ENCODE data around the gene TRIM29.
A peak's percentile ranks its signal among the peaks of the same experiment; 100 is the strongest.

DNA sequence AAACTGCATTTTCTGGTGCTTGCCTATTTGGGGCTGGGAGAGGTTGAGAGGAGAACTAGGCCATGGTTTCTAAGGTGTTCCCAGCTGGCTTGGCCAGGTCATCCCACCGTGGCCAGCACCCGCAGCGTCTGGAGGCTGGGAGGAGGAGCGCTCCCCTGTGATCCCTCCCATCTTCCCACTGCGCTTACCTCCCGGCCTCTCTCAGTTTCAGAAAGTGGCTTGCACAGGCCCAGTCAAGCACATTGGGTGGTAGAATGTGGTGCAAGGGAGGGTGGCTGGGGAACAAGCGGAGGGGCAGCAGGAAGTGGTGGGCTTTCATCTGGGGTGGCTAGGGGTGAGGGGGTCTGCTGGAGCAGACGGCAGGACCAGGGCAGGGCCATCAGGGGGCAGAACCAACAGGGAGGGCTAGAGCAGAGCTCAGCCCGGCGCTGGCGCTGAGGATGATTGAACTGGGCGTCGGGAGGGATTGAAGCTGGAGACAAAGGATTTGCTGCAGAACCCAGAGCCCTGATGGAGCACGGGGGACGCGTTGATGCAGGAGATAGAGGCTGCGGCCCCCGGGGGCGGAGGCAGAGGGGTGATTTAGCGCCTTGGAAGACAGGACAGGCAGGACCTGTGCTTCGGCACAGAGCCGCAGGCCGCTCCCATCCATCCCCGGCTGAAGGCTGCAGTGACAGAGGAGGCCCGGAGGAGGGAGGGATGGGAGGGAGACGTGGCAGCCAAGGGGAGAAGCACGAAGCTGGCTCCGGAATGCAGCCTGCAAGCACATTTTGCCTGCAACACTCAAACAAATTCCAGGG is 76.0 kb downstream of the TRIM29 start:
- no peak for TF ChIP-seq POLR2AphosphoS5 (IDR thresholded peaks at IDR 0.05; ENCODE audit: low read depth)
- TF ChIP-seq JUNB (IDR thresholded peaks at IDR 0.05; ENCODE audit: unreplicated experiment): no peak
- TF ChIP-seq, protein P1, sequence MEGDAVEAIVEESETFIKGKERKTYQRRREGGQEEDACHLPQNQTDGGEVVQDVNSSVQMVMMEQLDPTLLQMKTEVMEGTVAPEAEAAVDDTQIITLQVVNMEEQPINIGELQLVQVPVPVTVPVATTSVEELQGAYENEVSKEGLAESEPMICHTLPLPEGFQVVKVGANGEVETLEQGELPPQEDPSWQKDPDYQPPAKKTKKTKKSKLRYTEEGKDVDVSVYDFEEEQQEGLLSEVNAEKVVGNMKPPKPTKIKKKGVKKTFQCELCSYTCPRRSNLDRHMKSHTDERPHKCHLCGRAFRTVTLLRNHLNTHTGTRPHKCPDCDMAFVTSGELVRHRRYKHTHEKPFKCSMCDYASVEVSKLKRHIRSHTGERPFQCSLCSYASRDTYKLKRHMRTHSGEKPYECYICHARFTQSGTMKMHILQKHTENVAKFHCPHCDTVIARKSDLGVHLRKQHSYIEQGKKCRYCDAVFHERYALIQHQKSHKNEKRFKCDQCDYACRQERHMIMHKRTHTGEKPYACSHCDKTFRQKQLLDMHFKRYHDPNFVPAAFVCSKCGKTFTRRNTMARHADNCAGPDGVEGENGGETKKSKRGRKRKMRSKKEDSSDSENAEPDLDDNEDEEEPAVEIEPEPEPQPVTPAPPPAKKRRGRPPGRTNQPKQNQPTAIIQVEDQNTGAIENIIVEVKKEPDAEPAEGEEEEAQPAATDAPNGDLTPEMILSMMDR (conservative IDR thresholded peaks at IDR 0.05; ENCODE audit: low read depth in 2 of 2): 0 out of 4 replicates have a peak, but pooled peaks of 1 of the 2 experiments have one; percentile 9
- TF ChIP-seq, protein P2, sequence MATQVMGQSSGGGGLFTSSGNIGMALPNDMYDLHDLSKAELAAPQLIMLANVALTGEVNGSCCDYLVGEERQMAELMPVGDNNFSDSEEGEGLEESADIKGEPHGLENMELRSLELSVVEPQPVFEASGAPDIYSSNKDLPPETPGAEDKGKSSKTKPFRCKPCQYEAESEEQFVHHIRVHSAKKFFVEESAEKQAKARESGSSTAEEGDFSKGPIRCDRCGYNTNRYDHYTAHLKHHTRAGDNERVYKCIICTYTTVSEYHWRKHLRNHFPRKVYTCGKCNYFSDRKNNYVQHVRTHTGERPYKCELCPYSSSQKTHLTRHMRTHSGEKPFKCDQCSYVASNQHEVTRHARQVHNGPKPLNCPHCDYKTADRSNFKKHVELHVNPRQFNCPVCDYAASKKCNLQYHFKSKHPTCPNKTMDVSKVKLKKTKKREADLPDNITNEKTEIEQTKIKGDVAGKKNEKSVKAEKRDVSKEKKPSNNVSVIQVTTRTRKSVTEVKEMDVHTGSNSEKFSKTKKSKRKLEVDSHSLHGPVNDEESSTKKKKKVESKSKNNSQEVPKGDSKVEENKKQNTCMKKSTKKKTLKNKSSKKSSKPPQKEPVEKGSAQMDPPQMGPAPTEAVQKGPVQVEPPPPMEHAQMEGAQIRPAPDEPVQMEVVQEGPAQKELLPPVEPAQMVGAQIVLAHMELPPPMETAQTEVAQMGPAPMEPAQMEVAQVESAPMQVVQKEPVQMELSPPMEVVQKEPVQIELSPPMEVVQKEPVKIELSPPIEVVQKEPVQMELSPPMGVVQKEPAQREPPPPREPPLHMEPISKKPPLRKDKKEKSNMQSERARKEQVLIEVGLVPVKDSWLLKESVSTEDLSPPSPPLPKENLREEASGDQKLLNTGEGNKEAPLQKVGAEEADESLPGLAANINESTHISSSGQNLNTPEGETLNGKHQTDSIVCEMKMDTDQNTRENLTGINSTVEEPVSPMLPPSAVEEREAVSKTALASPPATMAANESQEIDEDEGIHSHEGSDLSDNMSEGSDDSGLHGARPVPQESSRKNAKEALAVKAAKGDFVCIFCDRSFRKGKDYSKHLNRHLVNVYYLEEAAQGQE (IDR thresholded peaks at IDR 0.05; ENCODE audit: unreplicated experiment): no peak
- TF ChIP-seq, protein P3, sequence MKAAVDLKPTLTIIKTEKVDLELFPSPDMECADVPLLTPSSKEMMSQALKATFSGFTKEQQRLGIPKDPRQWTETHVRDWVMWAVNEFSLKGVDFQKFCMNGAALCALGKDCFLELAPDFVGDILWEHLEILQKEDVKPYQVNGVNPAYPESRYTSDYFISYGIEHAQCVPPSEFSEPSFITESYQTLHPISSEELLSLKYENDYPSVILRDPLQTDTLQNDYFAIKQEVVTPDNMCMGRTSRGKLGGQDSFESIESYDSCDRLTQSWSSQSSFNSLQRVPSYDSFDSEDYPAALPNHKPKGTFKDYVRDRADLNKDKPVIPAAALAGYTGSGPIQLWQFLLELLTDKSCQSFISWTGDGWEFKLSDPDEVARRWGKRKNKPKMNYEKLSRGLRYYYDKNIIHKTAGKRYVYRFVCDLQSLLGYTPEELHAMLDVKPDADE (IDR thresholded peaks at IDR 0.05): no peak
